SK-N-MC (cell line): Measurements from ENCODE around the gene CTNND2.

ENCODE experiments used
- EZH2 ChIP-seq: fragments of 200-600 bp; sonication (generic); IDR thresholded peaks from one replicate; pipeline ENCODE4 v1.6.1; 2017; ENCODE audit warnings: antibody characterized with exemption
- FOXP2 ChIP-seq: optimal IDR thresholded peaks from 2 replicates; pipeline ENCODE3; 2011; ENCODE audit warnings: mild to moderate bottlenecking, moderate library complexity; ENCODE audit not compliant: insufficient read depth; ENCODE audit errors: extremely low read length, control extremely low read depth
- POLR2AphosphoS5 ChIP-seq: IDR thresholded peaks from 2 replicates; pipeline ENCODE4 v1.6.1; 2012; ENCODE audit warnings: mild to moderate bottlenecking, low read depth, low read length, borderline replicate concordance

DNA sequence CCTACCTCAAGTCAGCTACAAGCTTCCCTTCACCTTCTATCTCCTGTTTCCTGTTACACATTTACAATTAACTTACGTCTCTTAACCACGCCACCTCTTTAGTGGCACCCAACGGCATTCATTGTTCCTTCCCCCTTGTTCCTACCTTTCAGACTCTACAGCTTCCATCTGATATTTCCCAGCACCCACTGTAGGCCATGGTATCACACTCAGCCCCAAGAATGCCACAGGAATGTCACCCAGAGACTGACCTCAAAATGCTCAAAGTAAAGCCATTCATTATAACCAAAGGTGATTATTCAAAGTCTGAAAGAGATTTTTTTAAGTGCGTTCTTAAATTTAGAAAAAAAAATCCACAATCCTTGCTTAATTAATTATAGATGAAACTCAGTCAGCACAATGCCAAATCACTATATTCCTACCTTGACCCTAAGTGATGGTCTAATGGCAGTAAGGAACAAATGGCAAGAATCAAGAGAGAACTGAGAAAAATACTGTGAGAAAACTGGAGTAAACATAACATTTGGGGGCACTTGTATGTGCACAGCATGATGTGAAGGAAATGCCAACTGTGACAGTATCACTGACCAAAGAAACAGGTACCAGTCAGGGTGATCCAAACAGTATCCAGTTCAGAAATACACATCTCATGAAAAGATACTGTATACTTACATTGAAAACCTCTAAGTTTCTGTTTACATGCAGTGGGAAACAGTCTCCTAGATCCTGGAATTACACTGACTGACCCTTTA is 52.1 kb downstream of the CTNND2 start:
- TF ChIP-seq EZH2 (no peak), POLR2AphosphoS5 (no peak), FOXP2 (no peak)
